Aorta (tissue), 5 donors: Measurements from ENCODE around the gene LRPAP1. TPM values are rescaled to one million over a fixed set of nuclear protein-coding genes. Genes with fewer than 3 reads are reported as not detected.
"Not testable (repeated sequence)": the region's sequence is repeated elsewhere in the genome, so short reads cannot be mapped to it uniquely, and the experiment has no call there.

Experiments
- ATAC-seq: fragments of 200-7000 bp; cut with Tn5 transposase; one replicate; pipeline ENCODE4 v1.9.1; 2022; ENCODE audit warnings: moderate library complexity; ENCODE audit not compliant: low FRiP score
- DNase-seq, 2 donors: peaks; one replicate each; pipeline ENCODE4 v3.0.0-alpha.2; 2020
- H3K27ac ChIP-seq, 2 donors: one replicate each; pipeline ENCODE4 v1.5.1; 2013; ENCODE audit warnings: low read length in 2 of 2, mild to moderate bottlenecking in 2 of 2, moderate library complexity in 2 of 2, control low read depth in 1 of 2, inconsistent platforms in 1 of 2, low read depth in 1 of 2
- H3K27me3 ChIP-seq, 2 donors: one replicate each; pipeline ENCODE4 v1.6.1; 2013; ENCODE audit warnings: control low read depth in 1 of 2, low read length in 1 of 2, mild to moderate bottlenecking in 1 of 2, moderate library complexity in 1 of 2; ENCODE audit not compliant: insufficient read depth in 2 of 2, control insufficient read depth in 1 of 2
- H3K36me3 ChIP-seq, 2 donors: one replicate each; pipeline ENCODE4 v1.6.1; 2013; ENCODE audit warnings: control low read depth in 1 of 2, low read length in 1 of 2, mild to moderate bottlenecking in 1 of 2; ENCODE audit not compliant: insufficient read depth in 2 of 2, control insufficient read depth in 1 of 2
- H3K4me1 ChIP-seq, 2 donors: one replicate each; pipeline ENCODE4 v1.6.1; 2013; ENCODE audit warnings: low read length in 2 of 2, control low read depth in 1 of 2, mild to moderate bottlenecking in 1 of 2, moderate library complexity in 1 of 2; ENCODE audit not compliant: insufficient read depth in 2 of 2, control insufficient read depth in 1 of 2
- H3K4me3 ChIP-seq, 2 donors: one replicate each; pipeline ENCODE4 v1.5.1; 2013; ENCODE audit warnings: low read length in 2 of 2, control low read depth in 1 of 2, mild to moderate bottlenecking in 1 of 2
- H3K9me3 ChIP-seq: one replicate; pipeline ENCODE4 v1.6.1; 2013; ENCODE audit warnings: mild to moderate bottlenecking, low read length; ENCODE audit not compliant: control insufficient read depth
- WGBS, 2 donors: extraction: QIAGEN DNeasy Blood & Tissue Kit; methylation state at CpG; one replicate each; pipeline ENCODE4 v1.1.7; 2013; 5-methylcytosine and 5-hydroxymethylcytosine counted together
- intact Hi-C, 2 donors: fragments of 100-400 bp; cut with DNase I; formaldehyde crosslinking; loops; one replicate each; pipeline versions ENCODE4 v1.14.2 to v1.15.0; 2022
- polyA plus RNA-seq, 2 donors: library from polyadenylated mRNA; stranded (reverse); fragments of 200-250 nt; gene quantifications; one replicate each; pipeline ENCODE4 v1.2.3, GENCODE V29; 2013
- total RNA-seq, 2 donors: library from RNA; stranded (reverse); fragmentation: NEBNext Ultra II Directional; extraction: Animal tissue kit (Norgen Biotek cat#: 25700); gene quantifications; one replicate each; pipeline ENCODE4 v1.2.1, GENCODE V29; 2021
- donor health status: healthy with polysubstance abuse.
- donor health status: Bipolar disorder and iron deficiency.
- donor health status: DM: no; HTN: no; CAD: no.
- donor health status: DM: no; HTN: no; CAD: no.
- donor health status: DM: yes; HTN: yes; CAD: no.

The LRPAP1 gene
- total and polyA plus RNA-seq, 4 donors = 95.4 to 196 (median 132) TPM

GRCh38 chr4:3548991-3549693, 16.9 kb upstream of the LRPAP1 start:
- ATAC-seq, intact Hi-C loops, H3K4me3 ChIP-seq, H3K27ac ChIP-seq, H3K36me3 ChIP-seq, H3K27me3 ChIP-seq, H3K4me1 ChIP-seq, H3K9me3 ChIP-seq: not testable (repeated sequence)
- 80% methylated on average over 16 to 21 of the region's 21 CpGs for WGBS, 2 donors
- peak; percentile 12 to 59 for DNase-seq

- ATAC-seq, DNase-seq, H3K9me3 ChIP-seq, H3K36me3 ChIP-seq, H3K27ac ChIP-seq, H3K27me3 ChIP-seq, H3K4me3 ChIP-seq, H3K4me1 ChIP-seq, intact Hi-C loops: not testable (repeated sequence)
- WGBS, 2 donors = 56 to 58% methylated on average over 4 of the region's 4 CpGs
Measured at GRCh38 chr4:3546721-3547120, 14.5 kb upstream of the LRPAP1 start.

GRCh38 chr4:3545351-3545750, 13.1 kb upstream of the LRPAP1 start:
- H3K27ac ChIP-seq, H3K9me3 ChIP-seq, H3K4me1 ChIP-seq, H3K27me3 ChIP-seq, H3K4me3 ChIP-seq, ATAC-seq, intact Hi-C loops, H3K36me3 ChIP-seq: not testable (repeated sequence)
- DNase-seq = peak; percentile 19 to 47
- WGBS, 2 donors = 83 to 87% methylated on average over 8 of the region's 8 CpGs

GRCh38 chr4:3544259-3545025, 12.2 kb upstream of the LRPAP1 start:
- intact Hi-C loops, H3K4me1 ChIP-seq, H3K36me3 ChIP-seq, H3K27ac ChIP-seq, H3K4me3 ChIP-seq, H3K27me3 ChIP-seq, ATAC-seq, H3K9me3 ChIP-seq: not testable (repeated sequence)
- WGBS, 2 donors = 65% methylated on average over 22 of the region's 22 CpGs
- DNase-seq = peak; percentile 31 to 51

GRCh38 chr4:3543415-3543814, 11.2 kb upstream of the LRPAP1 start:
- intact Hi-C loops, H3K4me1 ChIP-seq, ATAC-seq, H3K27ac ChIP-seq, H3K27me3 ChIP-seq, H3K9me3 ChIP-seq, H3K4me3 ChIP-seq, H3K36me3 ChIP-seq: not testable (repeated sequence)
- peak in 1 of 2 donors; percentile 6 for DNase-seq
- WGBS, 2 donors = 80 to 83% methylated on average over 8 of the region's 8 CpGs

- H3K36me3 ChIP-seq, ATAC-seq, H3K9me3 ChIP-seq, H3K27me3 ChIP-seq, intact Hi-C loops, H3K4me1 ChIP-seq, H3K27ac ChIP-seq, H3K4me3 ChIP-seq: not testable (repeated sequence)
- 95 to 99% methylated on average over 14 to 23 of the region's 23 CpGs for WGBS, 2 donors
- DNase-seq = peak; percentile 33 to 46
Measured at GRCh38 chr4:3538906-3539305, 6.7 kb upstream of the LRPAP1 start.

- H3K36me3 ChIP-seq, H3K27ac ChIP-seq, H3K27me3 ChIP-seq, H3K4me1 ChIP-seq, H3K4me3 ChIP-seq, H3K9me3 ChIP-seq, ATAC-seq, intact Hi-C loops: not testable (repeated sequence)
- 84 to 86% methylated on average over 8 to 10 of the region's 10 CpGs for WGBS, 2 donors
- DNase-seq = peak; percentile 19 to 33
Measured at GRCh38 chr4:3535812-3536211, 3.6 kb upstream of the LRPAP1 start.

- no peaks in the 10 kb centered on the region for H3K9me3 ChIP-seq
- H3K27me3 ChIP-seq = no peaks in the 10 kb centered on the region
- intact Hi-C loops = loop anchor here in 1 of 2 donors (5.0 kb wide), 1 partner anchor 46 kb away; no protein-coding TSS in a partner anchor
- DNase-seq = no peak
- H3K27ac ChIP-seq = no peak overlapping the region
- 95 to 96% methylated on average over 7 of the region's 7 CpGs for WGBS, 2 donors
- H3K36me3 ChIP-seq = no peaks in the 10 kb centered on the region
- H3K4me3 ChIP-seq = no peak overlapping the region
- no peak for ATAC-seq
- no peaks in the 10 kb centered on the region for H3K4me1 ChIP-seq
Measured at GRCh38 chr4:3533423-3533820, 1.2 kb upstream of the LRPAP1 start.
